ENCODE data around the gene DCAF6.

DCAF6 gene

GRCh38 chr1:167940264-167940663 is 3.8 kb downstream of the DCAF6 start:
- DNase-seq (ENCODE audit: low spot score): no peak
- in situ Hi-C loops (cut with MboI; ENCODE audit: low sequenced_read_pairs, unreplicated experiment): no loop called here
- TF ChIP-seq CTCF (IDR thresholded peaks at IDR 0.05; ENCODE audit: borderline replicate concordance, control extremely low read depth, extremely low read depth, insufficient read depth, missing control alignments): no peak

DNA sequence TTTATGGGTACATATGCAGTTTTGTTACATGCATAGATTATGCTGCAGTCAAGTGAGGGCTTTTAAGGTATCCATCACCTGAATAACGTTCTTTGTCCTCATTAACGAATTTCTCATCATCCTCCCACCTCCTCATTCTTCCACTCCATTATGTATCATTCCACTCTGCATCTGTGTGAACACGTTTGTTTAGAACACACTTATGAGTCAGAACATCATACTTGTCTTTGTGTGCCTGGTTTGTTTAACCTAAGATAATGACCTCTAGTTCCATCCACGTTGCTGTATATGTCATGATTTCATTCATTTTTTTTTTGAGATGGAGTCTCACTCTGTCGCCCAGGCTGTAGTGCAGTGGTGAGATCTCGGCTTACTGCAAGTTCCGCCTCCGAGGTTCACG is 7.1 kb downstream of the DCAF6 start:
- no peak for DNase-seq (ENCODE audit: low spot score)
- TF ChIP-seq CTCF (IDR thresholded peaks at IDR 0.05; ENCODE audit: borderline replicate concordance, control extremely low read depth, extremely low read depth, insufficient read depth, missing control alignments): no peak
- in situ Hi-C loops (cut with MboI; ENCODE audit: low sequenced_read_pairs, unreplicated experiment): no loop called here

DNA sequence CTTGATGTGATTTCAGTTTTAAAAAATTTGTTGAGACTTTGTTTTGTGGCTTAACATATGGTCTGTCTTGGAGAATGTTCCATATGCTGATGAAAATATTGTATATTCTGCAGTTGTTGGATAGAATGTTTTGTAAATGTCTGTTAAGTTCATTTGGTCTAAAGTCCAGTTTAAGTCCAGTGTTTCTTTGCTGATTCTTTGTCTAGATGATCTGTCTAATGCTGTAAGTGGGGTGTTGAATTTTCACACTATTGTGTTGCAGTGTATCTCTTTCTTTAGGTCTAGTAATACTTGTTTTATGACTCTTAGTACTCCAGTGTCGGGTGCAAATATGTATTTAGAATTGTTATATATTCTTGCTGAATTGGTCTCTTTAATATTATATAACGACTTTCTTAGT is 11.2 kb downstream of the DCAF6 start:
- no peak for TF ChIP-seq CTCF (IDR thresholded peaks at IDR 0.05; ENCODE audit: borderline replicate concordance, control extremely low read depth, extremely low read depth, insufficient read depth, missing control alignments)
- in situ Hi-C loops (cut with MboI; ENCODE audit: low sequenced_read_pairs, unreplicated experiment): no loop called here
- no peak for DNase-seq (ENCODE audit: low spot score)

DNA sequence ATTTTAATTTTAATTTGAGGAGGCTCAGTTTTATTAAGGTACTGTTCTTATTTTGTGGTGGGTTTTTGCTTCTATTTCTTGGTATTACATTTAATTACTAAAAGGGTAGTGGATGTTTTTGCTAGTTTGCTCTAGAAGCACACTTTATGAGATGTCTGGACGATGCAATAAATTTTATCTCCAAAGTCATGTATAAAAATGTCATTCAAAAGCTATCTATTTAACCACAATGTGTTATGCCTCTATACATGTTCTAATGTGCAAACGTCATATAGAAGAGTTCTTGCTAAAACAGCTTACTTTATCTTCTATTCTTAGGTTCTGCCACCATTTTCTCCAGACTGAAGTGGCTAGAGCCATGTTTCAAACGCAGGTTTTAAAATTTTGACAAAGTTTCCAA is 13.3 kb downstream of the DCAF6 start:
- no peak for TF ChIP-seq CTCF (IDR thresholded peaks at IDR 0.05; ENCODE audit: borderline replicate concordance, control extremely low read depth, extremely low read depth, insufficient read depth, missing control alignments)
- no peak for DNase-seq (ENCODE audit: low spot score)
- in situ Hi-C loops (cut with MboI; ENCODE audit: low sequenced_read_pairs, unreplicated experiment): no loop called here

DNA sequence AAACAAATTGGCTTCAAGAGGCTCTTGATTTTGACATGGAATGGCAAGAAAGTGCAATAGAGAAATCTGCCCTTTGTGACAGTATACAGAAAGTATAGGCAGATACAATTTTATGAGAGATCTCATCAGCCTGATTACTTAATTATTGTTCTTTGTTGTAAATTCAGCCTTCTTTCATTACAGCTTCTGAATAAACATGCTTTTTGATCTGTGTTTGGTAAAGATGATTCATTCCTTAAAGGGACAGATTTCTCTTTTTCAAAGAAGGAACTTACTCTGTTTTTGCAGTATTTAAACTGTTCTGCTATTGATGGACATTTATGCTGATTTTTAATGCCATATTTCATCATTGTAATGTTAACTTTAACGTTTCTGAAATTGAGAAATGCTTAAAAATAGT is 14.1 kb downstream of the DCAF6 start:
- DNase-seq (ENCODE audit: low spot score): no peak
- in situ Hi-C loops (cut with MboI; ENCODE audit: low sequenced_read_pairs, unreplicated experiment): no loop called here
- TF ChIP-seq CTCF (IDR thresholded peaks at IDR 0.05; ENCODE audit: borderline replicate concordance, control extremely low read depth, extremely low read depth, insufficient read depth, missing control alignments): no peak

DNA sequence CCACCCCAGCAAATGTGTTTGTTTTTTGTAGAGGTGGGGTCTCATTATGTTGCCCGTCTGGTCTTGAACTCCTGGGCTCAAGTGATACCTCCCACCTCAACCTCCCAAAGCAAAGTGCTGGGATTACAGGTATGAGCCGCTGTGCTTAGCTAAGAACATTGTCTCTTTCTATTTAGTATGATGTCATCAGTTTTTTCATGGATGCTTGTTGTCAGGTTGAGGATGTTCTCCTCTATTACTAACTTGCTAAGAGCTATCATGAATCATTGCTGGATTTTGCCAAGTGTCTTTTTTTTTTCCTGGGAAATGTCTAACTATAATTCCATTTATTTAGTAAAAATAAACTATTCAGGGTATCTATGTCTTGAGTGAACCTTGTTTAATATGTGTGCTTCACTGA is 19.4 kb downstream of the DCAF6 start:
- TF ChIP-seq CTCF (IDR thresholded peaks at IDR 0.05; ENCODE audit: borderline replicate concordance, control extremely low read depth, extremely low read depth, insufficient read depth, missing control alignments): no peak
- in situ Hi-C loops (cut with MboI; ENCODE audit: low sequenced_read_pairs, unreplicated experiment): no loop called here
- no peak for DNase-seq (ENCODE audit: low spot score)

- no peak for DNase-seq (ENCODE audit: low spot score)
- no peak for TF ChIP-seq CTCF (IDR thresholded peaks at IDR 0.05; ENCODE audit: borderline replicate concordance, control extremely low read depth, extremely low read depth, insufficient read depth, missing control alignments)
- in situ Hi-C loops (cut with MboI; ENCODE audit: low sequenced_read_pairs, unreplicated experiment): no loop called here
Observed at GRCh38 chr1:167957710-167958109, 21.2 kb downstream of the DCAF6 start.
